HepG2 (cell line): Measurements from ENCODE around the gene SLC25A25. TPM values are rescaled to one million over a fixed set of nuclear protein-coding genes. Genes with fewer than 3 reads are reported as not detected.
A peak's percentile ranks its signal among the peaks of the same experiment; 100 is the strongest.

Experiments
- ATAD3A ChIP-seq: sonication (generic); formaldehyde crosslinking; IDR thresholded peaks from 2 replicates; pipeline ENCODE4 v1.4.0; 2020; ENCODE audit warnings: missing genetic modification reagents
- ATF7-NPFF ChIP-seq: sonication (generic); formaldehyde crosslinking; IDR thresholded peaks from 2 replicates; pipeline ENCODE4 v1.8.1; 2023; ENCODE audit warnings: mild to moderate bottlenecking, low read depth, missing genetic modification reagents, moderate library complexity
- DMTF1 ChIP-seq: sonication (generic); formaldehyde crosslinking; IDR thresholded peaks from 2 replicates; pipeline ENCODE4 v1.4.0; 2020; ENCODE audit warnings: mild to moderate bottlenecking, missing genetic modification reagents
- HDAC1 ChIP-seq: sonication (generic); formaldehyde crosslinking; IDR thresholded peaks from 2 replicates; pipeline ENCODE4 v1.5.1; 2020; ENCODE audit warnings: mild to moderate bottlenecking, missing genetic modification reagents
- ISX ChIP-seq: sonication (generic); formaldehyde crosslinking; conservative IDR thresholded peaks from 2 replicates; pipeline ENCODE4 v1.5.0; 2020; ENCODE audit warnings: missing genetic modification reagents
- MED1 ChIP-seq: sonication (generic); formaldehyde crosslinking; IDR thresholded peaks from 2 replicates; pipeline ENCODE4 v1.4.0; 2020; ENCODE audit warnings: missing genetic modification reagents
- MYC ChIP-seq: sonication (generic); formaldehyde crosslinking; IDR thresholded peaks from 2 replicates; pipeline ENCODE4 v1.9.0; 2021; ENCODE audit warnings: missing genetic modification reagents, borderline replicate concordance
- NFYB ChIP-seq: sonication (generic); formaldehyde crosslinking; IDR thresholded peaks from 2 replicates; pipeline ENCODE4 v1.4.0; 2020; ENCODE audit warnings: missing genetic modification reagents
- SCMH1 ChIP-seq: sonication (generic); formaldehyde crosslinking; IDR thresholded peaks from 2 replicates; pipeline ENCODE4 v1.9.0; 2021; ENCODE audit warnings: missing genetic modification reagents, mild to moderate bottlenecking, borderline replicate concordance
- SNAPC4 ChIP-seq: sonication (generic); formaldehyde crosslinking; IDR thresholded peaks from 2 replicates; pipeline ENCODE4 v1.4.0; 2020; ENCODE audit warnings: mild to moderate bottlenecking, missing genetic modification reagents
- THAP11 ChIP-seq: IDR thresholded peaks from 2 replicates; pipeline ENCODE4 v1.6.1; 2016; ENCODE audit warnings: missing biosample characterization, missing genetic modification reagents
- TOPORS ChIP-seq: sonication (generic); formaldehyde crosslinking; IDR thresholded peaks from 2 replicates; pipeline ENCODE4 v1.8.0; 2023; ENCODE audit warnings: mild to moderate bottlenecking, missing genetic modification reagents
- ZNF335 ChIP-seq: sonication (generic); formaldehyde crosslinking; IDR thresholded peaks from 2 replicates; pipeline ENCODE4 v1.4.0; 2020; ENCODE audit warnings: missing genetic modification reagents
- ZNF367 ChIP-seq: sonication (generic); formaldehyde crosslinking; IDR thresholded peaks from 2 replicates; pipeline ENCODE4 v1.4.0; 2020; ENCODE audit warnings: missing genetic modification reagents, borderline replicate concordance
- ZNF619 ChIP-seq: sonication (generic); formaldehyde crosslinking; IDR thresholded peaks from 2 replicates; pipeline ENCODE4 v1.4.0; 2020; ENCODE audit warnings: mild to moderate bottlenecking, missing genetic modification reagents
- ZNF841 ChIP-seq: sonication (generic); formaldehyde crosslinking; IDR thresholded peaks from 2 replicates; pipeline ENCODE4 v1.8.1; 2023; ENCODE audit warnings: missing genetic modification reagents, borderline replicate concordance
- polyA plus RNA-seq, 8 experiments: library from polyadenylated mRNA; depleted of rRNA in 3 of 8; stranded (reverse) in 7 of 8; unstranded in 1 of 8; fragments of >200 nt; fragmentation: Illumina TruSeq in 4 of 8; extraction: Trizol in 4 of 8; gene quantifications; 2 replicates each; pipeline versions ENCODE4 v1.2.1 to v1.2.3, GENCODE V29; 2011 to 2016; ENCODE audit warnings: low read depth in 4 of 8, missing spikeins in 1 of 8, mixed read lengths in 1 of 8; ENCODE audit not compliant: insufficient read depth in 1 of 8
- total RNA-seq, 5 experiments: library from RNA; depleted of rRNA; stranded (reverse); fragments of >200 nt; fragmentation: Illumina TruSeq; extraction: Trizol; gene quantifications; 2 replicates each; pipeline ENCODE4 v1.2.3, GENCODE V29; 2016; ENCODE audit warnings: low read depth in 1 of 5
- TF ChIP-seq, protein P1 (sequence below): IDR thresholded peaks from 2 replicates; pipeline ENCODE4 v1.6.1; 2016; ENCODE audit warnings: mild to moderate bottlenecking
- TF ChIP-seq, protein P2 (sequence below): sonication (generic); formaldehyde crosslinking; IDR thresholded peaks from 2 replicates; pipeline ENCODE4 v1.9.0; 2021; ENCODE audit warnings: missing genetic modification reagents, mild to moderate bottlenecking, borderline replicate concordance

The SLC25A25 gene
- total and polyA plus RNA-seq, 2 of the 13 experiments (the other 11 are each of a cell fraction or from before 2014, with no cell fraction given) = 10.5 to 24.8 TPM

DNA sequence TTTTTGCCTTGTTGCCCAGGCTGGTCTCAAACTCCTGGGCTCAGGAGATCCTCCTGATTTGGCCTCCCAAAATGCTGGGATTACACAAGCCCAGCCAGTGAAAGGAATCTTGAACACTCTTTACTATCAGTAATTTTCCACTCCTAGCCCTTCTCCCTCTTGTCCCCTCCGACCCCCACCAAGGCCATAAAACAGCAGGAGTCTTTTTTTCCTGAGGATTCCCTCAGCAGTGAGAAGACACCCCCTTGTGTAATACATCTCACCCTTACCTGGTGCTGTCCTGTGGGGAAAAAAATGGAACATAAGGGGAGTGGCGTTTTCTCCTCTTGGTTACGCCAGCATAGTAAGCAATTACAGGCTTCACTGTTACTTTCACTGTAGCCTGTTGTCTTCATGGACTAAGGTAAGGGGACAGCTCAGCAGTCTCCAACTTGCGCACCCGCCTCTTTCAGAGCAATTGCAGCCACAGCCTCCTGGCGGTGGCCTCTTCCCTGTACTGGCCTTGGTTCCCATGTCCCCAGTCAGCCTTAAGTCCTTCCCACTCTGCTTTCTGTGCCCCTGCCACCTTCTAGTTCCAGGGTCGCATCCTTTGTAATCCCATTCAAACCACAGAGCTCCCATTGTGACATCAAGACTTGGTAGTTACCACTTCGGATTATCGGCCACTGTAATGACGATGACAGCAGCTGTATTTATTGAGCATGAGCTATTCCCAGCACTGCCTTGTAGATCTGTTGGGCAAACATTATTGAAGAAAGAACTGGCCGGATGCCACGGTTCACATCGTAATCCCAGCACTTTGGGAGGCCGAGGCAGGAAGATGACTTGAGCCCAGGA is 10.9 kb upstream of the SLC25A25 start (continued):
- 0 out of 2 replicates have a peak, but pooled peaks have one; percentile 22 for TF ChIP-seq MED1 (CRISPR knock-in tag)
- no peak for TF ChIP-seq DMTF1 (CRISPR knock-in tag)
- TF ChIP-seq, protein P1, sequence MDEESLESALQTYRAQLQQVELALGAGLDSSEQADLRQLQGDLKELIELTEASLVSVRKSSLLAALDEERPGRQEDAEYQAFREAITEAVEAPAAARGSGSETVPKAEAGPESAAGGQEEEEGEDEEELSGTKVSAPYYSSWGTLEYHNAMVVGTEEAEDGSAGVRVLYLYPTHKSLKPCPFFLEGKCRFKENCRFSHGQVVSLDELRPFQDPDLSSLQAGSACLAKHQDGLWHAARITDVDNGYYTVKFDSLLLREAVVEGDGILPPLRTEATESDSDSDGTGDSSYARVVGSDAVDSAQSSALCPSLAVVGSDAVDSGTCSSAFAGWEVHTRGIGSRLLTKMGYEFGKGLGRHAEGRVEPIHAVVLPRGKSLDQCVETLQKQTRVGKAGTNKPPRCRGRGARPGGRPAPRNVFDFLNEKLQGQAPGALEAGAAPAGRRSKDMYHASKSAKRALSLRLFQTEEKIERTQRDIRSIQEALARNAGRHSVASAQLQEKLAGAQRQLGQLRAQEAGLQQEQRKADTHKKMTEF (CRISPR knock-in tag) = peak; percentile 69; the same call in 1 of the 2 replicates
- no peak for TF ChIP-seq ISX (CRISPR knock-in tag)
- no peak for TF ChIP-seq THAP11
- TF ChIP-seq HDAC1 (CRISPR knock-in tag) = peak; percentile 43
- TF ChIP-seq ZNF335 (CRISPR knock-in tag) = no peak
- peak; percentile 9; the same call in 1 of the 2 replicates for TF ChIP-seq MYC (CRISPR knock-in tag)
- TF ChIP-seq SCMH1 (CRISPR knock-in tag) = no peak
- no peak; the same call in 1 of the 2 replicates for TF ChIP-seq ZNF619 (CRISPR knock-in tag)
- TF ChIP-seq NFYB (CRISPR knock-in tag) = no peak
- no peak; the same call in 1 of the 2 replicates for TF ChIP-seq ATF7-NPFF (CRISPR knock-in tag)
- no peak for TF ChIP-seq ZNF367 (CRISPR knock-in tag)
- TF ChIP-seq ATAD3A (CRISPR knock-in tag) = no peak
- no peak for TF ChIP-seq ZNF841 (CRISPR knock-in tag)
- peak; percentile 19; the same call in 1 of the 2 replicates for TF ChIP-seq SNAPC4 (CRISPR knock-in tag)
- no peak for TF ChIP-seq TOPORS
- TF ChIP-seq, protein P2, sequence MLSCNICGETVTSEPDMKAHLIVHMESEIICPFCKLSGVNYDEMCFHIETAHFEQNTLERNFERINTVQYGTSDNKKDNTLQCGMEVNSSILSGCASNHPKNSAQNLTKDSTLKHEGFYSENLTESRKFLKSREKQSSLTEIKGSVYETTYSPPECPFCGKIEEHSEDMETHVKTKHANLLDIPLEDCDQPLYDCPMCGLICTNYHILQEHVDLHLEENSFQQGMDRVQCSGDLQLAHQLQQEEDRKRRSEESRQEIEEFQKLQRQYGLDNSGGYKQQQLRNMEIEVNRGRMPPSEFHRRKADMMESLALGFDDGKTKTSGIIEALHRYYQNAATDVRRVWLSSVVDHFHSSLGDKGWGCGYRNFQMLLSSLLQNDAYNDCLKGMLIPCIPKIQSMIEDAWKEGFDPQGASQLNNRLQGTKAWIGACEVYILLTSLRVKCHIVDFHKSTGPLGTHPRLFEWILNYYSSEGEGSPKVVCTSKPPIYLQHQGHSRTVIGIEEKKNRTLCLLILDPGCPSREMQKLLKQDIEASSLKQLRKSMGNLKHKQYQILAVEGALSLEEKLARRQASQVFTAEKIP (CRISPR knock-in tag) = no peak
